GM04504 (cell line): ENCODE data around the gene PDAP1.
A peak's percentile ranks its signal among the peaks of the same experiment; 100 is the strongest.
"Not testable (repeated sequence)": the region's sequence is repeated elsewhere in the genome, so short reads cannot be mapped to it uniquely, and the experiment has no call there.

ENCODE experiments used
- DNase-seq: peaks from one replicate; pipeline ENCODE4 v3.0.0-alpha.2; 2012; ENCODE audit warnings: low read depth

PDAP1 gene, protein sequence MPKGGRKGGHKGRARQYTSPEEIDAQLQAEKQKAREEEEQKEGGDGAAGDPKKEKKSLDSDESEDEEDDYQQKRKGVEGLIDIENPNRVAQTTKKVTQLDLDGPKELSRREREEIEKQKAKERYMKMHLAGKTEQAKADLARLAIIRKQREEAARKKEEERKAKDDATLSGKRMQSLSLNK

DNA sequence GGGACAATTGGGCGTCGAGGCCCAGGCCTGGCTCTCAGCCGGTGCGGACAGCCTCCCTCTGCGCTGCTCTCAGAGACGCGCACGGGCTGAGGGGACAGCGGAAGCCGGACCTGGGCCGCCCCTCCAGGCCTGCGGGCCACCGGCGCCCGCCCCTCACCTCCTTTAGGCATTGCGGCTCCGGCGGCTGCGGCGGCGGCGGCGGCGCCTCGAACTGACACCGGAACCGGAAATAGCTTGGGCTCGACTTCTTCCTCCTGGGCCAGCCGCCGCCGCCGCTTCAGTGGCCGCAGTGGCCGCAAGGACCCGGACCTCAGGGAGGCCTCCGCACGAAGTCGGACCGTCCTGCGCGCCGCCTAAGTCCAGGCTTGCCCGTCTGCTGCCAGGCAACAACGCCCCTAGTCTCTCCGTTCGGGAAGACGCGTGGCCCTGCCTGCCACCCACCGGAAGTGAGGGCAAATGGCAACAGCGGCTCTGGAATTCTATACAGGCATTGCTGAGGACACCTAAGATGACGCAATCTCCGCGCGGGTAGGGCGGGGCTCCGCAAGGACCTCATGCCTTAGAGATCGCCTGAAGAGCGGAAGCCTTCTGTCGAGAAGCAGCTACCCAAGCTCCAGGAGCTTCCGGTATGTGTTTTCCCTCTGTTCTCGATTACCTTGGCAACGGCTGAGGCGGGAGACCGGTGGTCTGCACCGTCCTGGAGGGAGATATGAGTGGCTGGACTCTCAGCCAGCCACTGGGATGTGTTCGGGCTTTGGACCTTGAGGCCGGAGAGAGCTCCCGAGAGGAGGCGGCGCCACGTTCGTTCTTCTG is at the start of gene PDAP1, which contains the start of gene BUD31:
TSS of gene PDAP1 (minus strand) at position 219 of the 813 bp plus-strand sequence. CDS start at position 170, 49 bp downstream.
TSS of gene BUD31 (plus strand) at position 591 of the 813 bp plus-strand sequence. CDS start 2,124 bp downstream, outside the sequence.
- peak; percentile 87 for DNase-seq

DNA sequence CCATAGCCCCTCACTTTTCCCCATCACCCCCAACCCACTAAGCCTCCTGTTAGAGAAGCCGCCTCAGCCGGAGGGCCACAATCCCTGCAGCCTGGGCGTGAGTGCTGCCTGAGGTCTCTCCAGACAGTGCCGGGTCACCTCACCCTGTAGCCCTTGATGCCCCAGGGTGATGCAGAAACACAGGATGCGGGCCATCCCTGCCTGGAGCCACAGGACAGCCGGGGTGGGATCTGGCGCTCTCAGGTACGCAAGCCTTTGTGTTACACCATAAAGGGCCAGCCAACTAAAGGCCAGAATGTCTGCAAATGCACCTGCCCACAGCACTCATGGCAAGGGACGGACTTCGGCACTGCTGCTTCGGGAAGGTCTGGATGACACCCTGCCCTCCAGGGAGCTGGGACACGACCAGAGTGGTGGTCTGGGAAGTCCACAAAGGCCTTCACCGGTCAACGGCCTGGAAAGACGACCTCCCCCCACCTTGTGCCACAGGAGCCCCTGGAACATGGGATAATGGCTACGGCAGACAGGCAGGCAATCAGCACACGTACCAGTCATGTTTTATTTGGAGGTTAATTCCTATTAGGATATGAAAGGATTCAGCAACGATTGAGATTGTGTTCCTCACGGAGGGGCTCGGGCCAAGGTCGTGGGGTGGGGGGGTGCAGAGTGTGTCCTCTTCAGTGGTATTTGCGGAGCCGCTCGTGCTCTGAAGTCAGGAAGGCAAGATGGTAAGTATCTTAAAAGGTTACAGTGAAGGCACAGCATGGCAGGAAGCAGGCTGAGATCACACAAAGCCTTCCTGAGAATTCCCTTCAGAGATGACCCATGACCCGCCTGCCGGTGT is 49.5 kb upstream of the PDAP1 start:
- no peak for DNase-seq

DNA sequence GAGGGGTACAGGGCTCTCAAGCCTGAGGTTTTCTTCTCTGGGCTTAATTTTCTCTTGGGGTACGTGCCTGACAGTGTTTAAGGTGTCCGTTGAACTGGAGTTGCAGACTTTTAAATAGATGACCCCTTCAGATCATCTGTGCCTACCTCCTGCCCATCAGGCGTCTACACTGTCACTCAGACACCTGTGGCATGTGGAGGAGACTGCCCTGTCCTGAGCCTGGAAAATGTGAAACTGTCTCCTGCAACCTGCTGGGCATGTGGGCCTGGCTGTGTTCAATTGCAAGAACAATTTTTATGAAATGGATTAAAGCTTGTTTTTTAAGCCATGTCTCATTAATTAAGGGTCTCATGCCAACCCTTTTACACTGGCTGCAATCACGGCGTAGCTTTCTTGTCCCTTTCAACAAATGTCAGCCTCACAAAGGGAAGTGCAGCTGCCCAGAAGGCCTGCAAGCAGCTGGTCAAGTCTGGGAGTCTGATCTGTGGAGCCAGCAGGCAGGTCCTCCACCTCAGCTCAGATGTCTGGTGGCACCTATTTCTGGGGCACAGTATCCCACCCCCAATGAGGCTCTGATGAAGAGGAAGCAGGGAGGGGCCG is 48.8 kb upstream of the PDAP1 start:
- no peak for DNase-seq

DNA sequence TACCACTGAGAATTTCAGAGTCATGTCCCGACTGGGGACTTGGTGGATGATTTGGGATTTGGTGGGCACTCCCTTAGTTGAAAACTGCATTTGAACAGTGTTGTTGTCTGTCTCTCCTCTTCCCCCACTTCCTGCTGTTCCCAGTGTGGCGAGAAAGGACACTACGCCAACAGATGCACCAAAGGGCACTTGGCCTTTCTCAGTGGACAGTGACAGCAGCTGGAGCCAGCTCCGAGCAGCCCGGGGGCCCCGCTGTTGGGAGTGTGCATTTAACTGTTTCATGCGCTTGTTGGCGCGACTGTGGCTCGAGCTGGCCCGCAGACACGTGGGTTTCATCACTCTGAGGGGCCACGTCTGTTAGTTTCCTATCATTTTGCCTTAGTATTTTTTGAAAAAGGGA is 47.9 kb upstream of the PDAP1 start:
- no peak for DNase-seq

DNA sequence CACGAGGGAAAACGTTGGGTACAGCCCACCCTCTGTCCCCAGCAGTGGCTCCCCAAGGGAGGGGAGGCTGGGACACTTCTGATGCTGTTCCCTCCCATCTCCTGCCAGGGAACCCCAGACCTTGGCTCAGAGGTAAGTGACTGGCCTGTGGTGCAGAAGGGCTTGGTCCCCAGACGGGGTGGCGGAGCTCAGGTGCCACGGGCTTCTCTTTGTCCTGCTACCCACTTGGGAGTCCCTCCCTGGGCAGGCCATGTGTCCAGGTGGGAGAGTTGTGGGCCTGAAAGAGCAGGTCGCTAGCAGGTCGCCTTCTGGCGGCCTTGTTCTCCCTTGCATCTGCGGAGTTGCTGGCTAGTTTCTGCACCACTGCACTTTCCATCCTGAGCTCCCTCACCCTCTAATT is 47.5 kb upstream of the PDAP1 start:
- no peak for DNase-seq

DNA sequence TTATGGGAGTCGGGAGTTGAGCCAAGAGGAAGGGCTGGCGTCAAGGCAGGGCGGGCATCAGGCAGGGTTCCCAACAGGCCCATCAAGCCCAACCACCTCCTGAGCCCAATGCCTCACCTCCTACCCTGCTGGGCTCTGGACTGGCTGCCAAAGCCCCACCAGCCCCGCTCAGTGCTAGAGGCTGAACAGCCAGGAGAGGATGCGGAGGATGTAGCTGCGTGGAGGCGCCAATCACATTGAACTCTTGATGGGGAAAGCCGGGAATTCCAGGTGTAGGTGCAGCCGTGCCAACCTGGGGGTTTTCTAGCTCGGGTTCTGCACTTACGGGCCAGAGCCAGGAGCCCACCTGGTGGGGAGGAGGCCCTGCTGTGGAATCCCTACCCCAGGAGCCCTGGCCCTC is 44.7 kb upstream of the PDAP1 start:
- DNase-seq: no peak

DNA sequence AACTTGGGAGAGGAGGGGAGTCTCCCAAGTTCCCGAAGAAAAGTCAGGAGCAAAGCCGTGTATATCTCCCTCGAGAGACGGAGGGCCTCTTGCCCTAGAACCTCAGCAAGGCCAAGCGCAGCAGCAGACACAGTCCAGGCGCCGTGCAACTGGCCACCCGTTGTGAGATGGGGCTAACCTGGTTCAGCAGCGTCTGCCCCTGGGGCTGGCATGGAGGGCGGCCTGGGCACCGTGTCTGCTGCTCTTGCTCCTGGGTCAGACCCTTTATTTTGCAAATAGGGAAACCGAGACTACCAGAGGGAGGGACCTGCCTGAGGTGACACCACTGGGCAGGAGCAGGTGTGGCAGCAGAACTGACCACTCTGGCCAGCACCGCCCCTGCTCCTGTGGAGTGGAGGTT is 44.1 kb upstream of the PDAP1 start:
- no peak for DNase-seq

DNA sequence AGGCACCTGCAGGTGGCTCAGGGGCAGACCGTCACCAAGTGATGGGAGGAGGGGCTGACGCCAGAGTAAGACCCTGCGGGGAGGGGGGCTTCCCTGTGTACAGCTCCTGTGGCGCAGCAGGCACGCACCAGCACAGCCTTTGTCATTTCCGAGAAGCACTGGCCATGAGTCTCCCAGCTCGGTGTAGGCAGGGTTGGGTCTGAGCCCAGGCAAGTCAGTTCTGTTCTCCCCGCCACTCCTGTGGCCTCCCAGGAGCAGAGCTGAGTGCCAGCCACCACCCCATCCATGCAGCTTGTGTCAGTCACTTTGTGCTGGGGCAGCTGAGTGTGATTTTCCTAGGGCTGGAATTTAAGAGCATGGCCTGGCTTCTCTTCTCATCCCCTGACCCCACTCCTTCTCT is 43.5 kb upstream of the PDAP1 start:
- no peak for DNase-seq

DNA sequence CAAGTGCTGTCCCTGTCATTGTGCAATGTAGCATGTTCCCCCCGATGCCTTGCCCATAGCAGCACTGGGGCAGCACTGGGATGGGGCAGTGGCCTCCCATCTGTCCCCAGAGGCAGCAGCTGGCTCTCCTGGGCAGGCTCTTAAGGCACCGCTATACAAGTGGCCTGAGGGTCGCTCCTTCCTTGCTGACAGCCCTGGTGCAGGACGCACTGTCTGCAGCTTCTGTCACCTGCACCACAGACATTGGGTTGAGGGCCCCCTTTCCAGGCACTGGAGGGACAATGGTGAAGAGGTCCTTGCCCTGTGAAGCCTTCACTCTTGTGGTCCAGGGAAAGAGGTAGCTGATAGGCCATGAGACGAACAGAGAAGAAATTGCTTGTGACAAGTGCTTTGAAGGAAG is 40.9 kb upstream of the PDAP1 start:
- DNase-seq: no peak

DNA sequence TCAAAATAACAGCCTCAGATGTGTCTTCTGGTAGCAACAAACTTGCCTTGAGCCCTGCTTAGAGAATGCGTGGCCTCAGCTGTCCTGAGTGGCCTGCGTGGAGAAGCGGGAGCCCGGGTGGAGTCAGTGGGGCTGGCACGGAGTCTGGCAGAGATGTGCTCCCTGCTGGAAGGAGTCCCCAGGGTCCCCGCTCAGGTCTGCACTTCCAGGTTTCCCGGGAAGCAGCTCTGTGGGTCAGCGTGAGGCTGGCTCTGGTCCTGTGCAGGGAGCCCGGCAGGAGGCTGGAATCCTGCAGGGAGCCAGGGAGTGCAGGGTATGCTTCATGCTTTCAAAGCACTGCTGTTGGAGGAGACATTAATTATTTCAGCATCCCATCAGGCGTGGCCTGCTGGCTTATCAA is 40.5 kb upstream of the PDAP1 start:
- no peak for DNase-seq

DNA sequence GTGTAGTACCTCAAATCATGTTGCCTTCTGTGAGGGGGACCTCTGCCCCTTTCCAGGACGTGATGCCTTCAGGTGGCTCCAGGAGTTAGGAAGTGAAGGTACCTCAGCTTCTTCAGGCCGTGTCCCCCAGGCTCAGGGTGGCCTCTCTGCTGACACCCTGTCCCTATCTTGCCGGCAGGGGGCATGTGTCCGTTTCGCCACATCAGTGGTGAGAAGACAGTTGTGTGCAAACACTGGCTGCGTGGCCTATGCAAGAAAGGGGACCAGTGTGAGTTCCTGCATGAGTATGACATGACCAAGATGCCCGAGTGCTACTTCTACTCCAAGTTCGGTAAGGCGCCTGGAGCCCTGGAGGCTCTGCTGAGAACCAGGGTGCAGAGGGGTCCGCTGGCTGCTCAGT is 39.5 kb upstream of the PDAP1 start:
- no peak for DNase-seq

DNA sequence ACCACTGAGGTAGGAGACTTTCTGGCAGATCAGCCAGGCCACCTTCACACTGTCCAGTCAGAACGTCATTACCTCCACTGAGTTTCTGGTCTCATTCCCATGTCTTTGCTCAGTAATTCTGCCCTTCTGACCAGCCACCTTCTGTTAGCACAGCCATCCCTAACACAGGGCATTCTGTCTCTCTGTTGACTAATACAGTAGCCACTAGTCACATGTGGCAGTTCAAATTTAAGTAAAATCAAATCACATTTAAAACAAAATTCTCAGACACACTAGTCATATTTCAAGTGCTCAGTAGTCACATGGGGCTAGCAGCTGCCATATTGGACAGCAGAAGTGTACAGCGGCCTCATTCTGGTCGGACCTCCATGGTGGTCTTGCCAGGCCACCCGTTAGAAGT is 37.7 kb upstream of the PDAP1 start:
- DNase-seq: no peak

DNA sequence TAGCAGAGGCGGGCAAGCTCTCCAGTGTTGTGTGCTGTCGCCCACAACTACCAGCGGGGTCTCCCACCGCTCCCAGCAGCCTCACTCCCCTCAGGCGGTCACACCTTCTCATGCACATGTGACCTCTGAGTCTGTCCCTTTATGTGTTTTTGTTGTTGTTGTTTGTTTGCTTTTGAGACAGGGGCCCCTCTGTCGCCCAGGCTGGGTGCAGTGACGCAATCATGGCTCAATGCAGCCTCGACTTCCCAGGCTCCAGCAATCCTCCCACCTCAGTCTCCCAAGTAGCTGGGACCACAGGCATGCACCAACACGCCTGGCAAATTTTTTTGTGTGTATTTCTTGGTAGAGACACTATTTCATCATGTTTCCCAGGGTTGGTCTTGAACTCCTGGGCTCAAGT is 31.8 kb upstream of the PDAP1 start:
- no peak for DNase-seq

DNA sequence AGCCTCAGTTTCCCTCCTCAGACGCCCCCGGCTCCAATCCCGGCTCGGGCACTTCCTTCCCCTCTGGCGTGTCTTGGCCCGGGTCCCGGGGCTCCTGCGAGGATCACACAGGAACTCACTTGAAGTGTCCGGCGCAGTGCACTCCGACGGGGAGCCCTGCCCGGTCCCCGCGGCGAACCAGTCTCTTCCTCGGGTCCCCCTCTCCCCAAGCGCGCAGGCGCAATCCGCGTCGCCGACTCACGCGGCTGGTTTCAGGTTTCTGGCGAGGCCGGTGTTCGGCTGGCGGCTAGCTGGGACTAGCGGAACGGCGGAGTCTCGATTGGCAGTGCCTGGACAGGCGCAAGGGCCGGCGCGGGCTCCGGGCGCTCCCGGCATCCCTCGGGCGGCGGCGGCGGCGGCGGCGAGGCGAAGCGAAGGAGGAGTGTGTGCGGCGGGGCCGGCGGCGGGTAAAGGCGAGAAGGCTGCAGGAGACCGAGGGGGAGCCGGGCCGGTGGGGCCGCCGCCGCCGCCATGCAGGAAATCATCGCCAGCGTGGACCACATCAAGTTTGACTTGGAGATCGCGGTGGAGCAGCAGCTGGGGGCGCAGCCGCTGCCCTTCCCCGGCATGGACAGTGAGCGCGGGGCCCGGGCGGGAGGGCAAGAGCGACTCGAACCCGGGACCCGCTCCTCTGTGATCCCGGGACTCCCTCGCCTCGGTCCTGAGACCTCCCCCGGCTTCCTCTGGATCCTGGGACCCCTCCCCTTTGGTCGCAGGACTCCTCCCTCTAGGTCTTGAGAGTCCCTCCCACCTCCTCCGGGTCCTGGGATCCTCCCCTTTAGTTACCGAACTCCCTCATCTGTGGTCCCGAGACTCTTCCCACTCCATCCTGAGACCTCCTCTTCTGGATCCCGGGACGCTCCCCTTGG is 30.4 kb upstream of the PDAP1 start, which contains the start of the genes CPSF4 and PTCD1:
TSS of gene CPSF4 (plus strand) at position 371 of the 908 bp plus-strand sequence. CDS start at position 511, 140 bp downstream.
TSS of gene PTCD1 (minus strand) at position 226 of the 908 bp plus-strand sequence. CDS start 3,556 bp downstream, outside the sequence.
- peak; percentile 92 for DNase-seq

DNA sequence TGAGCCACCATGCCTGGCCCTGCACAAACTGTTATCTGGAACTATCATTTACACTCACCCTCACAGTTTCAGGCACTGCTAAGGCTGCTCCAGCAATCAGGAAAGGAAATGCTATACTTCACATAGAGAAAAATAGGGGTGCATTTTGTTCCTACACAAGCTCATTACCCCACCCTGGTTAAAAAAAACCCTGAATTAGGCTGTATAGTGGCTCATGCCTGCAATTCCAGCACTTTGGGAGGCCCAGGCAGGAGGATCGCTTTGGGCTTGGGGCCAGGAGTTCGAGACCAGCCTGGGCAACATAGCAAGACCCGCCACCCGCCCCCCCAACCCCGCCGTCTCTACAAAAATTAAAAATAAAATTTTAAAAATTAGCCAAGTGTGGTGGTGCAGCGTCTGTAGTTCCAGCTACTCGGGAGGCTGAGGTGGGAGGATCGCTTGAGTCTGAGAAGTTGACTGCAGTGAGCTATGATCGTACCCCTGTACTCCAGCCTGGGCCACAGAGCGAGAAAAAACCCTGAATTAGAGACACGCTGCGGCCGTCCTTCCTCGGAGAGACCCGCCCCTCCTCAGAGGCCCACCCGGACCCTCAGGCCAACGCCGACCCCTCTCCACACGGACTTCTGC is 29.7 kb upstream of the PDAP1 start:
- DNase-seq: no peak

DNA sequence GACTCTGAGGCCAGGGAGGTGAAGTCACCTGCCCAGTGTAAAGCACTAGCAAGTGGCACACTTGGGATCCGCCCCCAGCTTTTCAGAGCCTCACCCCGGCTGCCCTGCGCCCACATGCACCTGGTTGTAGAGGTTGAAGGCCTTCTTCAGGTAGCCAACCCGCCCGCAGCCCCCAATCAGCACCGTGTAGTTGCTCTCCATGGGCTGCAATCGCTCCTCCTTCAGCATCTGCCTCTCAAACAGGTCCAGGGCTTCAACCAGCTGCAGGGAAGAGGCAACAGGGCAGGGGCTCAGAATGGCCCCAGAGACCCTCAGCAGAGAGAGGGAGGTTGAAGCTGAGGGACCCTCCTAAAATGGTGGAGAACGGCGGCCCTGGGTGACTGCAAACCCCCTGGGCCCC is 24.8 kb upstream of the PDAP1 start:
- no peak for DNase-seq

DNA sequence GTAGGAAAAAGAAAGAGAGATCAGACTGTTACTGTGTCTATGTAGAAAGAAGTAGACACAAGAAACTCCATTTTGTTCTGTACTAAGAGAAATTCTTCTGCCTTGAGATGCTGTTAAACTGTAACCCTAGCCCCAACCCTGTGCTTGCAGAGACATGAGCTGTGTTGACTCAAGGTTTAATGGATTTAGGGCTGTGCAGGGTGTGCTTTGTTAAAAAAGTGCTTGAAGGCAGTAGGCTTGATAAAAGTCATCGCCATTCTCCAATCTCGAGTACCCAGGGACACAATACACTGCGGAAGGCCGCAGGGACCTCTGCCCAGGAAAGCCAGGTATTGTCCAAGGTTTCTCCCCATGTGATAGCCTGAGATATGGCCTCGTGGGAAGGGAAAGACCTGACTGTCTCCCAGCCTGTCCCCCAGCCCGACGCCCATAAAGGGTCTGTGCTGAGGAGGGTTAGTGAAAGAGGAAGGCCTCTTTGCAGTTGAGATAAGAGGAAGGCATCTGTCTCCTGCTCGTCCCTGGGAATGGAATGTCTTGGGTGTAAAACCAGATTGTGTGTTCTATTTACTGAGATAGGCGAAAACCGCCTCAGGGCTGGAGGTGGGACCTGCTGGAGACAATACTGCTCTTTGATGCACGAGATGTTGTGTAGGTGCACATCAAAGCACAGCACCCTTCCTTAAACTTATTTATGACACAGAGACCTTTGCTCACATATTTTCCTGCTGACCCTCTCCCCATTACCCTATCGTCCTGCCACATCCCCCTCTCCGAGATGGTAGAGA is 23.6 kb upstream of the PDAP1 start:
- not testable (repeated sequence) for DNase-seq

DNA sequence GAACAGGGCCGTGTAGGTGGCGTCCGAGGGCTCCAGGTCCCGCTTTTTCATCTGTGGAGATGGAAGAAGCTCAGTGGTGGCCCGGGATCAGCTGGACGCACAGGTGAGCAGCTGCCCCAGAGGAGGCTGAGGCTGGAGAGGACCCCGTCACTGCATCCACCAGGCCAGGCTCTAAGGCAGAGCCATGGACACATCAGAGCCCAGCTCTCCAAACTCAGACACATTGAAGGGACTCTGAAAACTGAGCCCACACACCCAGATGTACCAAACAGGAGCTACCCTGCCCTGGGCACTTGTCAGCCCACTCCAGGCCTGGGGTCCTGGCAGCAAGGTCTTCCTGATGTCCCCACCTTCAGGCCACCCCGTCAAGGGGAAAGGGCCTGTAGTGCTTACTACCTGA is 21.4 kb upstream of the PDAP1 start:
- no peak for DNase-seq

DNA sequence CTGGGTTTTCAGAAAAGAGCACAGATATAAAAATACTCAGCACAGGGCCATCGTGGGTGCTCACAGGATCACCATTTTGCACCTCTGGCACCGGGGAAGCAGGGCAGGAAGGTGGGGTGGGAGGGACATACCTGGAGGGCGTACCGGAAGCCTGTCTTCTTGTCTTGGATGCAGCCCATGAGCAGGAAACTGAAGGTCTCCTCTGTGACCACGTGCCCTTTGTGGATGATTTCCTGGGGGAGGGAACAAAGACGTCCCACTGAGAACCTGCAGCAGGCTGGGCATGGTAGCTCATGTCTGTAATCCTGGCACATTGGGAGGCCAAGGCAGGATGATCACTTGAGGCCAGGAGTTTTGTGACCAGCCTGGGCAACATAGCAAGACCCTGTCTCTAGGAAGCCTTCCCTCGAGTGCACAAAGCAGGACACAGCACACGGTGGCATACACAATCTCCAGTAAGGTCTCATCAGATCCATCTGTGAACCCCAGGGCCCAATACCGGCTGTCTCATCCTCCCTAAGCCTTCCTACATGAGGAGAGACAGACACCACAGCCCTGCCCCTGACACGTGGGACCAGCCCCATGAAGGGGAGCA is 20.7 kb upstream of the PDAP1 start:
- no peak for DNase-seq
